Brain microvascular endothelial cell (primary cell): ENCODE results near the gene ZNF774.

ENCODE experiments used
- DNase-seq: peaks from one replicate; pipeline ENCODE4 v3.0.0-alpha.2; 2020
- H3K27ac ChIP-seq: fragments of 250-450 bp; sonication (Bioruptor Pico); 2 replicates; pipeline ENCODE4 v1.5.1; 2020; ENCODE audit warnings: mild to moderate bottlenecking, moderate library complexity
- H3K27me3 ChIP-seq: fragments of 250-450 bp; sonication (Bioruptor Pico); replicated peaks from 2 replicates; pipeline ENCODE4 v1.5.1; 2020; ENCODE audit warnings: mild to moderate bottlenecking
- H3K36me3 ChIP-seq: fragments of 250-450 bp; sonication (Bioruptor Pico); replicated peaks from 2 replicates; pipeline ENCODE4 v1.5.1; 2020; ENCODE audit warnings: mild to moderate bottlenecking
- H3K4me3 ChIP-seq: 2 replicates; pipeline ENCODE4 v1.5.1; 2011; ENCODE audit warnings: low read depth, mild to moderate bottlenecking, control low read depth, low read length, moderate library complexity
- CTCF ChIP-seq: IDR thresholded peaks from 2 replicates; pipeline ENCODE4 v1.5.1; 2011; ENCODE audit warnings: low read depth, mild to moderate bottlenecking, moderate library complexity, low read length, control low read depth, inconsistent platforms; ENCODE audit errors: missing control alignments
- in situ Hi-C: cut with HindIII; loops from 2 replicates; pipeline ENCODE4 v1.10.0; 2017; ENCODE audit warnings: low sequenced_read_pairs, low pct_ligation_motif_present

Gene ZNF774

GRCh38 chr15:90387534-90388461 is 35.7 kb downstream of the ZNF774 start, which contains the start of gene IQGAP1:
IQGAP1 (plus strand) TSS chr15:90388242; CDS start chr15:90388342, 100 bp downstream.
- no peak for TF ChIP-seq CTCF
- H3K27me3 ChIP-seq: no peaks in the 10 kb centered on the region
- peak; percentile 94 for DNase-seq
- peak within 1 kb of the TSS; percentile 88 for H3K27ac ChIP-seq
- peaks cover 16% of the 10 kb centered on the region for H3K36me3 ChIP-seq
- peak within 1 kb of the TSS; percentile 94 for H3K4me3 ChIP-seq
- in situ Hi-C loops: no loop called here

- H3K4me3 ChIP-seq: peak overlapping the region; percentile 94
- DNase-seq: peak; percentile 21
- in situ Hi-C loops: no loop called here
- H3K27me3 ChIP-seq: no peaks in the 10 kb centered on the region
- TF ChIP-seq CTCF: no peak
- H3K27ac ChIP-seq: peak overlapping the region; percentile 88
- peaks cover 19% of the 10 kb centered on the region for H3K36me3 ChIP-seq
Measured at GRCh38 chr15:90388462-90389380, 36.6 kb downstream of the ZNF774 start.

- H3K27ac ChIP-seq: no peak overlapping the region
- peak overlapping the region; percentile 94 for H3K4me3 ChIP-seq
- in situ Hi-C loops: no loop called here
- DNase-seq: no peak
- no peak for TF ChIP-seq CTCF
- peaks cover 19% of the 10 kb centered on the region for H3K36me3 ChIP-seq
- no peaks in the 10 kb centered on the region for H3K27me3 ChIP-seq
Measured at GRCh38 chr15:90389513-90389912, 37.4 kb downstream of the ZNF774 start.

GRCh38 chr15:90393040-90393439 is 41.0 kb downstream of the ZNF774 start:
- no peak for DNase-seq
- no peaks in the 10 kb centered on the region for H3K27me3 ChIP-seq
- H3K4me3 ChIP-seq: no peak overlapping the region
- H3K27ac ChIP-seq: no peak overlapping the region
- in situ Hi-C loops: no loop called here
- no peak for TF ChIP-seq CTCF
- peaks cover 32% of the 10 kb centered on the region for H3K36me3 ChIP-seq

- Histone ChIP-seq H3K36me3 (peaks cover 32% of the 10 kb centered on the region), H3K27me3 (no peaks in the 10 kb centered on the region), H3K27ac (no peak overlapping the region), H3K4me3 (no peak overlapping the region)
- TF ChIP-seq CTCF: no peak
- in situ Hi-C loops: no loop called here
- DNase-seq: no peak
Measured at GRCh38 chr15:90394074-90394473, 42.0 kb downstream of the ZNF774 start.
